HepG2 (cell line): ENCODE data around the gene RASSF9.

Experiments used
- FOXK2 ChIP-seq: fragments of 450-650 bp; IDR thresholded peaks from 2 replicates; pipeline ENCODE4 v1.6.1; 2016
- MEF2D ChIP-seq: sonication (generic); formaldehyde crosslinking; IDR thresholded peaks from 2 replicates; pipeline ENCODE4 v1.5.1; 2020; ENCODE audit warnings: mild to moderate bottlenecking, missing genetic modification reagents
- POLR2A ChIP-seq, 2 experiments: IDR thresholded peaks; 2 replicates each; pipeline ENCODE4 v1.6.1; 2011; ENCODE audit warnings: low read depth in 2 of 2, low read length in 2 of 2, mild to moderate bottlenecking in 1 of 2, moderate library complexity in 1 of 2; ENCODE audit not compliant: insufficient read depth in 1 of 2
- POLR2AphosphoS5 ChIP-seq: IDR thresholded peaks from 2 replicates; pipeline ENCODE4 v1.6.1; 2012; ENCODE audit warnings: low read depth, low read length
- TF ChIP-seq, protein P1 (sequence below): sonication (generic); formaldehyde crosslinking; conservative IDR thresholded peaks from 2 replicates; pipeline ENCODE4 v1.4.0; 2020; ENCODE audit warnings: missing genetic modification reagents
- TF ChIP-seq, protein P2 (sequence below): sonication (generic); formaldehyde crosslinking; IDR thresholded peaks from 2 replicates; pipeline ENCODE4 v1.4.0; 2020; ENCODE audit warnings: missing genetic modification reagents

DNA sequence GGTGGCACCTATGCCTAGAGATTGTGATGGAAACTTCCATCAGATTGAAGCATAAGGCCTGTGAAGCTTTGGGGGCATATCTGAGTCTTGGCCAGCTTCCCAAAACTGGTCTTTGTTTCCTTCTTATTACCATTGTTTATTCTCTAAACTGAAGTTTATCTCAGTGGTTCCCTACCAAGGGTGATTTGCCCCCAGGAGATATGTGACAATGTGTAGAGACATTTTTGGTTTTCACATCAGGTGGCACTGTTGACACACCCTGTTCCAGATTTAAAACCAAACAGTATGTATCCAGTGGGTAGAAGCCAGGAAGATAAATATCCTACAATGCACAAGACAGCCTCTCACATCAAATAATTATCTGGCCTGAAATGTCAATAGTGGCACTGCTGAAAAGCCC, 22.1 kb downstream of the RASSF9 start:
- TF ChIP-seq, protein P1, sequence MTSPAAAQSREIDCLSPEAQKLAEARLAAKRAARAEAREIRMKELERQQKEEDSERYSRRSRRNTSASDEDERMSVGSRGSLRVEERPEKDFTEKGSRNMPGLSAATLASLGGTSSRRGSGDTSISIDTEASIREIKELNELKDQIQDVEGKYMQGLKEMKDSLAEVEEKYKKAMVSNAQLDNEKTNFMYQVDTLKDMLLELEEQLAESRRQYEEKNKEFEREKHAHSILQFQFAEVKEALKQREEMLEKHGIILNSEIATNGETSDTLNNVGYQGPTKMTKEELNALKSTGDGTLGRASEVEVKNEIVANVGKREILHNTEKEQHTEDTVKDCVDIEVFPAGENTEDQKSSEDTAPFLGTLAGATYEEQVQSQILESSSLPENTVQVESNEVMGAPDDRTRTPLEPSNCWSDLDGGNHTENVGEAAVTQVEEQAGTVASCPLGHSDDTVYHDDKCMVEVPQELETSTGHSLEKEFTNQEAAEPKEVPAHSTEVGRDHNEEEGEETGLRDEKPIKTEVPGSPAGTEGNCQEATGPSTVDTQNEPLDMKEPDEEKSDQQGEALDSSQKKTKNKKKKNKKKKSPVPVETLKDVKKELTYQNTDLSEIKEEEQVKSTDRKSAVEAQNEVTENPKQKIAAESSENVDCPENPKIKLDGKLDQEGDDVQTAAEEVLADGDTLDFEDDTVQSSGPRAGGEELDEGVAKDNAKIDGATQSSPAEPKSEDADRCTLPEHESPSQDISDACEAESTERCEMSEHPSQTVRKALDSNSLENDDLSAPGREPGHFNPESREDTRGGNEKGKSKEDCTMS (CRISPR knock-in tag): no peak
- TF ChIP-seq, protein P2, sequence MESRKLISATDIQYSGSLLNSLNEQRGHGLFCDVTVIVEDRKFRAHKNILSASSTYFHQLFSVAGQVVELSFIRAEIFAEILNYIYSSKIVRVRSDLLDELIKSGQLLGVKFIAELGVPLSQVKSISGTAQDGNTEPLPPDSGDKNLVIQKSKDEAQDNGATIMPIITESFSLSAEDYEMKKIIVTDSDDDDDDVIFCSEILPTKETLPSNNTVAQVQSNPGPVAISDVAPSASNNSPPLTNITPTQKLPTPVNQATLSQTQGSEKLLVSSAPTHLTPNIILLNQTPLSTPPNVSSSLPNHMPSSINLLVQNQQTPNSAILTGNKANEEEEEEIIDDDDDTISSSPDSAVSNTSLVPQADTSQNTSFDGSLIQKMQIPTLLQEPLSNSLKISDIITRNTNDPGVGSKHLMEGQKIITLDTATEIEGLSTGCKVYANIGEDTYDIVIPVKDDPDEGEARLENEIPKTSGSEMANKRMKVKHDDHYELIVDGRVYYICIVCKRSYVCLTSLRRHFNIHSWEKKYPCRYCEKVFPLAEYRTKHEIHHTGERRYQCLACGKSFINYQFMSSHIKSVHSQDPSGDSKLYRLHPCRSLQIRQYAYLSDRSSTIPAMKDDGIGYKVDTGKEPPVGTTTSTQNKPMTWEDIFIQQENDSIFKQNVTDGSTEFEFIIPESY (CRISPR knock-in tag): no peak
- TF ChIP-seq POLR2A (IDR thresholded peaks at IDR 0.05; ENCODE audit: insufficient read depth in 1 of 2, low read depth in 2 of 2, low read length in 2 of 2) (no peak), MEF2D (CRISPR knock-in tag) (no peak), POLR2AphosphoS5 (no peak), FOXK2 (no peak)
